GM18951 (cell line): Measurements from ENCODE around the gene SLC35G3.
"Not testable (repeated sequence)": the region's sequence is repeated elsewhere in the genome, so short reads cannot be mapped to it uniquely, and the experiment has no call there.

ENCODE experiments used
- POLR2A ChIP-seq: IDR thresholded peaks from 4 replicates; pipeline ENCODE4 v1.6.1; 2011; ENCODE audit warnings: mild to moderate bottlenecking; ENCODE audit not compliant: insufficient read length, insufficient read depth; ENCODE audit errors: extremely low read depth
- in situ Hi-C: fragments of 300-500 bp; cut with MboI; formaldehyde crosslinking; loops from one replicate; pipeline ENCODE4 v1.12.0; 2022; ENCODE audit warnings: low sequenced_read_pairs, mixed read lengths, inconsistent platforms; ENCODE audit not compliant: unreplicated experiment

SLC35G3 gene

DNA sequence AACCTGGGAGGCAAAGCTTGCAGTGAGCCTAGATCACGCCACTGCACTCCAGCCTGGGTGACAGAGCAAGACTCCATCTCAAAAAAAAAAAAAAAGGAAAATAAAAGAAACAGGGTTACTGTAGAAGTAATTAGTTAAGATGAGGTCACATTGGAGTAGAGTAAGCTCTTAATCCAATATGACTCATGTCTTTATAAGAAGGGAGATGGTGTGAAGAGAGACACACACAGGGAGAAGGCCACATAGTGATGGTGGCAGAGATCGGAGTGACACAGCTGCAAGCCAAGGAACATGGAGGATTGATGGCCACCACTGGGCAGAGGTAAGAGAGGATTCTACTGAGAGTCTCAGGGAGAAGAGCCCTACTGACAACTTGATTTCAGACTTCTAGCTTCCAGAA, 33.4 kb upstream of the SLC35G3 start:
- TF ChIP-seq POLR2A = no peak
- in situ Hi-C loops = no loop called here

DNA sequence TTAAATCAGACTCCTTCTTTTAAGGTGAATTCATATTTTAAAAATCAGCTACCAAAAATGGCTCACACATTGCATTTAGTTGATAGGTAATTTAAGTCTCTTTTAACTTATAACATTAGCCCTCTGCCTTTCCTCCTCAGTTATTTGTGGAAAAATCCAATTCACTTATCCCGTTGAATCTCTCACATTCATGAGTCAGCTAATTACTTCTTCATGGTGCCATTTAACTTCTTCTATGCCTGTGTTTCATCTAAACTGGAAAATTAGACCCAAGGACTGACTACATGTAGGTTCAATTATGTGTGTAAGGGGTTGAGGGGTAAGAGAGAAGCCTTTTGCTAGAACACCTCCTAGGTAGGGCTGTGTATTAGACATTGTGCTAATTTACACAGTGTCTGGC, 30.2 kb upstream of the SLC35G3 start:
- TF ChIP-seq POLR2A = no peak
- in situ Hi-C loops = no loop called here

GRCh38 chr17:35222452-35222851, 28.3 kb upstream of the SLC35G3 start:
- TF ChIP-seq POLR2A = no peak
- in situ Hi-C loops = no loop called here

- no peak for TF ChIP-seq POLR2A
- in situ Hi-C loops = no loop called here
Measured at GRCh38 chr17:35218915-35219314, 24.7 kb upstream of the SLC35G3 start.

DNA sequence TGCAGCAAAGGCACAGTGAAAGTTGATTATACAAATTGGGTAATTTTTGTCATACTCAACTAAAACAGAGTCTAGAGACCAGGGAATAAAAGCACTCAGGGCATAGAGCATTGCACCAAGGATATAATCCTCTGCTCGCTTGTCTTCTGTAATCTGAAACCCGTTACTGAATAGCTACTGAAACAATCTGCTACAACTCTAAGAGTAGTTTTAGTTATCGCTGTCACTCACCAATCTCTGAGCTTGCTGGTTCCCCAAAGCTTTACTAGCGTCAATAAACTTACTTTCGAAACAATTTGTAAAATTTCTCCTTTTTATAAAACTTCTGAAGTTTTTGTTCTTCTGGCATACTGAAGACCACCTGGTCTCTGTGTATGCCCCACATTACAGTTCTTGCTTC, 22.9 kb upstream of the SLC35G3 start:
- in situ Hi-C loops = no loop called here
- no peak for TF ChIP-seq POLR2A

DNA sequence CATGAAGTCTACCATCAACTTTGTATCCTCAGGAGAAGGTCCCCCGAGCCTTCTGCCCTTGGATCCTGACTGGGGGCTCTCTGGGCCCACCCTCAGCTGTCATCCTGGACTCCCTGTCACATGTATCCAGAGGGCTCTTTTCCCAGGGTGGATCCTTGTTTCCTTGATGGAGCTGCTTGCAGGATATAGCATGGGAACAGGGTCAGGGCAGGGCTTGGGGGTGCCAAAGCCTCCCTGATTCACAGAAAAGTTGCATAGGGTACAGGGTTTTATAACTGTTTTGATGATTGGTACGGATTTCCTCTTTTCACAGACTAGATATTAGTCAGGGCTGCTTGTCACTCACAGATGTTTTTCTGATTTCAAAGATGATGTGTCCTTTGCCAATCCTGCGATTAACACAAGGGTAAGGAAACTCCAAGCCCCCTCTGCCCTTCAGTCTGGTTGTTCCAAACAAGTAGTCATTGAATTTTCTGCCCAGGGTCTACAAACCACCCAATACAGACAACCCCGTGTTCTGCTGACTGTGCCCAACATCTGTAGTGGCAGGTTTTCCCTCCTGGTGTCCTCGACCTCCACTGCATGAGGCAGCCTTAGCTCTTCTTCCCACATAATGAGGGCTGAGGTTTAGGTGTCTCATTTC, 20.6 kb upstream of the SLC35G3 start:
- no peak for TF ChIP-seq POLR2A
- in situ Hi-C loops = no loop called here

DNA sequence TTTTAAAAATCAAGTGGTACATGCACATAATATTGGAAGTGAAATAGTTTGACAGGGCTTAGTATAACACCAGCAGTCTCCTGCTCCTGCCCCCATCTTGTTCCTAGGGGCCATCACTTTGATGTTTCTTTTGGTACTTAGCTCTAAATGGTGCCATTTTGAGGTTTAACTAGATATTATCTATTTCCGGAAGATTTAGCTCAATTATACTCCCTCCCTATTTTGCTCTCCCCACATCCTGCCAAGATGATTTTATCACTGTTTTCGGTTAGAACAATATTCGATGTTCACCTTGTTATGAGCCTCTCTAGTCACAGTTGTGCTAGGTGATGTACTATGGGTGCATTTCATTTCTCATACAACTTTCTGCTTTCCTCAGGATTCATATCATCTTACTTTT, 20.0 kb upstream of the SLC35G3 start:
- in situ Hi-C loops = no loop called here
- no peak for TF ChIP-seq POLR2A

DNA sequence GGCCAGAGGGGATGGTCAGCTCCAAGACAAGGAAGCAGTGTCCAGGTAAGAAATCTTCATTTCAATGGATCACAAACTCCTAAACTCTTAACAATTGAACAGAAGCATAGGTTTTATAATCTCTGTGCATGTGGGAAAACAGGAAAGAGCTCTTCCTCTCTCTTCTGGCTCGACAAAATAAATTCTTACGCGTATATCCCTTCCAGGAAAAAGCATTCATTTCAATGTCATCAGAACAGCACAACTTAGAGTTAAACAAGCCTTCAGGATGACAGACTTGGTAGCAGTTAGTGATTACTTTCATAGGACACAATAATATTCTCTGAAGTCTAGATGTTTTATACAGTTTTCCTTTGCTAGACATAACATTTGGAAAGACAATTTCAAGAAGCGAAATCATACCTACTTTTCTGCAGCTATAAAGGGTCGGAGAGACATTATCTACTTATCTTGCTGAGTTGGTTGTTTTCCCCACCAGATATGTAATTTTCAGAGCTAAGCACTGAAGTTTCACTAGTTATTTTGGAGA, 19.3 kb upstream of the SLC35G3 start:
- in situ Hi-C loops = no loop called here
- TF ChIP-seq POLR2A = no peak

DNA sequence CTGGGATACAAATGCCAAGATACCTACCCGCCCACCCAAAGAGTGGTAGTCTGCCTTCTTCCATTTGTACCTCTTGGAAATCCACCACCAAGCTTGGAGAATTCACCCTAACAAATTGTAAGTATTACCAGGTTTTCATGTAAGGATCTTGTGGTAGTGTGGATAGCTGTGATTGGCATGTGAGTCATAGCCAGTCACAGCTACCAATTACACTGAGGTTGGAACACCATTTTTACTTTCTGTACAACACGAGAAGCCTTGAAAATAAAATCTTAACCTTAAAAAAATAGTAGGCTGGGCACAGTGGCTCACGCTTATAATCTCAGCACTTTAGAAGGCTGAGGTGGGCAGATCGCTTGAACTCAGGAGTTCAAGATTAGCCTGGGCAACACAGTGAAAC, 18.5 kb upstream of the SLC35G3 start:
- in situ Hi-C loops = no loop called here
- TF ChIP-seq POLR2A = no peak

DNA sequence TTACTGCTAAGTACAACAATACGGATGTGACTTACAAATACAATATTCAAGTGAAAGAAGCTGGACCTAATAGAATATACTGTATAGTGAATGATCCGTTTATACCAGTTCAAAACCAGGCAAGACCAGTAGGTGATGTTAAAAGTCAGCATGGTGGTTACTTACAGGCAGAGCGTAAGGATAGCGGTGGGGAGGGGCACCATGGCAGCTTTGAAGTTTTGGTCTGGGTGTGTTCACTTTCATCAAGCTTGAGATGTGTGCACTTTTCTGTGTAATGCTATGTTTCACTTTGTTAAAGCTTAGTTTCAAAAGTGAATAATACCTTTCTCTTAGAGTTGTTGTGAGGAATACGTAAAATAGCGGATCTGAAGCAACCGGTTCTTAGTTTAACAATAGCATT, 16.5 kb upstream of the SLC35G3 start:
- no peak for TF ChIP-seq POLR2A
- in situ Hi-C loops = no loop called here

DNA sequence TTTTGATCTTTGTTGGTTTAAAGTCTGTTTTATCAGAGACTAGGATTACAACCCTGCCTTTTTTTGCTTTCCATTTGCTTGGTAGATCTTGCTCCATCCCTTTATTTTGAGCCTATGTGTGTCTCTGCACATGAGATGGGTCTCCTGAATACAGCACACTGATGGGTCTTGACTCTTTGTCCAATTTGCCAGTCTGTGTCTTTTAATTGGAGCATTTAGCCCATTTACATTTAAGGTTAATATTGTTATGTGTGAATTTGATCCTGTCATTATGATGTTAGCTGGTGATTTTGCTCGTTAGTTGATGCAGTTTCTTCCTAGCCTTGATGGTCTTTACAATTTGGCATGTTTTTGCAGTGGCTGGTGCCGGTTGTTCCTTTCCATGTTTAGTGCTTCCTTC, 8.4 kb upstream of the SLC35G3 start:
- in situ Hi-C loops = not testable (repeated sequence)

DNA sequence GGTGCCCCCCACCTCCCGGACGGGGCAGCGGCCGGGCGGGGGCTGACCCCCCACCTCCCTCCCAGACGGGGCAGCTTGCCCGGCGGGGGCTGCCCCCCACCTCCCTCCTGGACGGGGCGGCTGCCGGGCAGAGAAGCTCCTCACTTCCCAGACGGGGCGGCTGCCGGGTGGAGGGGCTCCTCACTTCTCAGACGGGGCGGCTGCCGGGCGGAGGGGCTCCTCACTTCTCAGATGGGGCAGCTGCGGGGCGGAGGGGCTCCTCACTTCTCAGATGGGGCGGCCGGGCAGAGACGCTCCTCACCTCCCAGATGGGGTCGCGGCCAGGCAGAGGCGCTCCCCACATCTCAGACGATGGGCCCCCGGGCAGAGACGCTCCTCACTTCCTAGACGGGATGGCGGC, 869 bp upstream of the SLC35G3 start:
- in situ Hi-C loops = not testable (repeated sequence)

- in situ Hi-C loops = no loop called here
- TF ChIP-seq POLR2A = no peak
Measured at GRCh38 chr17:35192708-35193107, 1.5 kb downstream of the SLC35G3 start.

GRCh38 chr17:35191001-35191695, 3.0 kb downstream of the SLC35G3 start:
- in situ Hi-C loops = no loop called here

More at GRCh38 chr17:35191001-35191695, 3.0 kb downstream of the SLC35G3 start:
- TF ChIP-seq POLR2A = no peak
